Adrenal gland (tissue), 12 donors: ENCODE data around the gene AR. TPM values are rescaled to one million over a fixed set of nuclear protein-coding genes. Genes with fewer than 3 reads are reported as not detected.

Experiments
- DNase-seq, 7 donors: peaks; one replicate each; pipeline ENCODE4 v3.0.0-alpha.2; 2019 to 2020
- H3K27ac ChIP-seq, 5 donors: fragments of 200-600 bp; sonication (generic) in 4 of 5; 1 replicate in 3 of 5; 2 replicates in 2 of 5; pipeline versions ENCODE4 v1.5.1 to v1.8.0; 2016 to 2020; ENCODE audit warnings: mild to moderate bottlenecking in 1 of 5
- H3K27me3 ChIP-seq: fragments of 200-600 bp; 2 replicates; pipeline ENCODE4 v1.8.0; 2021
- H3K36me3 ChIP-seq, 2 donors: fragments of 200-600 bp; replicated peaks in 1 of 2; 1 replicate in 1 of 2; 2 replicates in 1 of 2; pipeline versions ENCODE4 v1.5.1 to v1.8.0; 2018 to 2022
- H3K4me1 ChIP-seq, 2 donors: fragments of 200-600 bp; replicated peaks in 1 of 2; 1 replicate in 1 of 2; 2 replicates in 1 of 2; pipeline versions ENCODE4 v1.5.1 to v1.8.0; 2018 to 2021
- H3K4me3 ChIP-seq, 4 donors: fragments of 200-600 bp; sonication (generic) in 3 of 4; one replicate each; pipeline ENCODE4 v1.5.1; 2016 to 2018
- H3K9me3 ChIP-seq, 3 donors: fragments of 200-600 bp; sonication (generic) in 1 of 3; replicated peaks in 1 of 3; 1 replicate in 2 of 3; 2 replicates in 1 of 3; pipeline versions ENCODE4 v1.5.1 to v1.8.0; 2016 to 2021
- POLR2A ChIP-seq, 2 donors: fragments of 450-650 bp; IDR thresholded peaks; one replicate each; pipeline ENCODE4 v1.6.1; 2017; ENCODE audit warnings: antibody characterized with exemption in 2 of 2, mild to moderate bottlenecking in 2 of 2, moderate library complexity in 1 of 2
- WGBS, 4 donors: extraction: QIAGEN DNeasy Blood & Tissue Kit in 2 of 4; methylation state at CpG; one replicate each; pipeline versions ENCODE4 v1.1.5 to v1.1.7; 2013 to 2017; 5-methylcytosine and 5-hydroxymethylcytosine counted together
- intact Hi-C, 2 donors: fragments of 100-400 bp; cut with DNase I; formaldehyde crosslinking; loops; one replicate each; pipeline versions ENCODE4 v1.14.1 to v1.15.0; 2022 to 2023
- polyA plus RNA-seq, 3 donors: library from polyadenylated mRNA; stranded (reverse); fragments of 200-250 nt in 2 of 3; fragments of 350-450 nt in 1 of 3; fragmentation: Illumina TruSeq in 1 of 3; extraction: RNeasy Lipid Tissue Mini Kit (QIAGEN cat#74804) in 1 of 3; gene quantifications; one replicate each; pipeline ENCODE4 v1.2.3, GENCODE V29; 2013 to 2014
- total RNA-seq, 9 donors: library from RNA; depleted of rRNA in 4 of 9; stranded (reverse); fragments of >200 nt in 4 of 9; fragments of 120-200 nt in 1 of 9; fragmentation: NEBNext Ultra II Directional in 1 of 9; extraction: Animal tissue kit (Norgen Biotek cat#: 25700) in 1 of 9; gene quantifications; one replicate each; pipeline versions ENCODE4 v1.1.0 to v1.2.4, GENCODE V29; 2013 to 2023
- TF ChIP-seq, protein P1 (sequence below), 6 experiments: fragments of 450-650 bp in 4 of 6; fragments of 200-600 bp in 2 of 6; sonication (generic) in 1 of 6; IDR thresholded peaks; 1 replicate in 5 of 6; 2 replicates in 1 of 6; pipeline versions ENCODE4 v1.5.1 to v1.8.0; 2016 to 2021; ENCODE audit warnings: antibody characterized with exemption in 6 of 6, mild to moderate bottlenecking in 2 of 6, moderate library complexity in 1 of 6
- donor health status: healthy with polysubstance abuse.
- donor health status: Bipolar disorder and iron deficiency.
- donor health status: DM: yes; HTN: yes; CAD: no.
- donor health status: DM: no; HTN: no; CAD: no.
- donor health status: DM: no; HTN: no; CAD: no.
- donor health status: DM: yes; HTN: yes; CAD: no.

Gene AR
- total and polyA plus RNA-seq, 12 donors, result 0.64 to 7.5 (median 2.9) TPM

DNA sequence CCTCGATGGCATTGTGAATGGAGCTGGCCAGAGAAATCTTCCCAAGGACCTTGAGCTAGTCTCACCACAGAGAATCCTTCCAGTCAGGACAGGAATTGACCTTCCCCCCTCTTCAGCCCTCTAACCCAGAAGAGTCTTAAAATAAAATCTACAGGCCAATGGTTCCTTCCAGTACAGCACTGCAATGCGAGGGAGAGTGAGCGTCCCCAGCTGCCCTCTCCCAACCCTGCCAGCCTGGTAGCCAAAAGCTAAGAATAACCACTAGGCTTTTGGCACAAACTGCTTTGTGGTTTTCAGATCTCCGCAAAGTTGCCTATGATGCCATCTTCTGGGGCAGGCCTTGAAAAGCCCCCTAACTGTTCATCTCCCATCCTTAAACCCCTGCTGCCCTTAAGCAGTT lies 175.1 kb downstream of the AR start:
- intact Hi-C loops, result no loop called here
- no peak overlapping the region for H3K27ac ChIP-seq
- TF ChIP-seq, protein P1, sequence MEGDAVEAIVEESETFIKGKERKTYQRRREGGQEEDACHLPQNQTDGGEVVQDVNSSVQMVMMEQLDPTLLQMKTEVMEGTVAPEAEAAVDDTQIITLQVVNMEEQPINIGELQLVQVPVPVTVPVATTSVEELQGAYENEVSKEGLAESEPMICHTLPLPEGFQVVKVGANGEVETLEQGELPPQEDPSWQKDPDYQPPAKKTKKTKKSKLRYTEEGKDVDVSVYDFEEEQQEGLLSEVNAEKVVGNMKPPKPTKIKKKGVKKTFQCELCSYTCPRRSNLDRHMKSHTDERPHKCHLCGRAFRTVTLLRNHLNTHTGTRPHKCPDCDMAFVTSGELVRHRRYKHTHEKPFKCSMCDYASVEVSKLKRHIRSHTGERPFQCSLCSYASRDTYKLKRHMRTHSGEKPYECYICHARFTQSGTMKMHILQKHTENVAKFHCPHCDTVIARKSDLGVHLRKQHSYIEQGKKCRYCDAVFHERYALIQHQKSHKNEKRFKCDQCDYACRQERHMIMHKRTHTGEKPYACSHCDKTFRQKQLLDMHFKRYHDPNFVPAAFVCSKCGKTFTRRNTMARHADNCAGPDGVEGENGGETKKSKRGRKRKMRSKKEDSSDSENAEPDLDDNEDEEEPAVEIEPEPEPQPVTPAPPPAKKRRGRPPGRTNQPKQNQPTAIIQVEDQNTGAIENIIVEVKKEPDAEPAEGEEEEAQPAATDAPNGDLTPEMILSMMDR (IDR thresholded peaks at IDR 0.05), result no peak
- TF ChIP-seq POLR2A (IDR thresholded peaks at IDR 0.05), result no peak

DNA sequence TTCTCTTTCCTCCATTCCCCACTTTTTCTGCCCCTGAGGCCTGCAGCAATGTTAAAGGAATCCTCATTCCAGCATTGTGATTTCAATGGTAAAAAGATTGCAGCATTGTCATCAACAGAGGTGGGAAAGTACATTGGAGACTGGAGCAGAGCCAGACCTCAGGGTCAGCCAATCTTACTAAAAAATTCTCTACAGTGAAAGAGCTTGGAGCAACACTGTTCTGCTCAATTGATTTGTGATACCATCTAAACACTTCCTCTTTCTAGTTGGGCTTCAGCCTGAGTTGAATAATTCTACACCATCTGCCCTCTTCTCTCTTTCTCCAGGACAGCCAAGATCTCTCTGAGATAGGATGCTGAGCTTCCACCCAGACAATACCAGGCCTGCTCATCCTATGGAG lies 176.5 kb downstream of the AR start:
- Histone ChIP-seq H3K4me1 (no peaks in the 10 kb centered on the region), H3K36me3 (no peaks in the 10 kb centered on the region), H3K9me3 (no peaks in the 10 kb centered on the region), H3K4me3 (no peak overlapping the region), H3K27ac (no peak overlapping the region), H3K27me3 (peaks cover 12% of the 10 kb centered on the region)
- intact Hi-C loops, result no loop called here
- TF ChIP-seq, protein P1 (IDR thresholded peaks at IDR 0.05), result no peak
- TF ChIP-seq POLR2A (IDR thresholded peaks at IDR 0.05), result no peak
- peak in 1 of 7 donors; percentile 9 for DNase-seq

More for the DNA sequence above, 175.1 kb downstream of the AR start:
- WGBS, 4 donors, result 60 to 84% (median 73%) methylated on average over 1 to 4 of the region's 4 CpGs
- H3K4me1 ChIP-seq, result no peaks in the 10 kb centered on the region
- no peaks in the 10 kb centered on the region for H3K9me3 ChIP-seq
- H3K4me3 ChIP-seq, result no peak overlapping the region
- no peak for DNase-seq
- H3K36me3 ChIP-seq, result no peaks in the 10 kb centered on the region
- peaks cover 12% of the 10 kb centered on the region for H3K27me3 ChIP-seq

DNA sequence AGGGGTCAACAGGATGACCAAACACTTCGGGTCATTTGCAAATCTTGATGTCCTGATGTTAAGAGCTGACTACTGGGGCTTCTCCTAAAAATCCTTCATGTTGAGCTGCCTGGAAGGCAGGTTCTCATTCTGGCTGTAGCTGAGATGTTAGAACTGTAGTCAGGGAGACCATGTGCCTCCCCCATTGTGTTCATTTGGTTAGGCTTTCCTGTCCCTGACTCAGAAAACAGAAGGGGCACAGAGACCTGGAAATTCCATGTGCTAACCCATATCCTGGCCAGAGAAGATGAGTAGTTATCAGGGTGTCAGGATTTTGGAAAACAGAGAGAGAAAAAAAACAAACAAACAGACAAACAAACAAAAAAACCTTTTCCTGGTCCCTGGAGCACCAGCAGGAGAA lies 177.5 kb downstream of the AR start:
- no peak for DNase-seq
- H3K36me3 ChIP-seq, result no peaks in the 10 kb centered on the region
- 39 to 74% (median 55%) methylated on average over 1 of the region's 1 CpG for WGBS, 4 donors
- intact Hi-C loops, result no loop called here
- H3K4me1 ChIP-seq, result no peaks in the 10 kb centered on the region
- no peak for TF ChIP-seq POLR2A (IDR thresholded peaks at IDR 0.05)
- TF ChIP-seq, protein P1 (IDR thresholded peaks at IDR 0.05), result no peak
- no peaks in the 10 kb centered on the region for H3K9me3 ChIP-seq
- no peak overlapping the region for H3K4me3 ChIP-seq
- peaks cover 12% of the 10 kb centered on the region for H3K27me3 ChIP-seq
- H3K27ac ChIP-seq, result no peak overlapping the region

DNA sequence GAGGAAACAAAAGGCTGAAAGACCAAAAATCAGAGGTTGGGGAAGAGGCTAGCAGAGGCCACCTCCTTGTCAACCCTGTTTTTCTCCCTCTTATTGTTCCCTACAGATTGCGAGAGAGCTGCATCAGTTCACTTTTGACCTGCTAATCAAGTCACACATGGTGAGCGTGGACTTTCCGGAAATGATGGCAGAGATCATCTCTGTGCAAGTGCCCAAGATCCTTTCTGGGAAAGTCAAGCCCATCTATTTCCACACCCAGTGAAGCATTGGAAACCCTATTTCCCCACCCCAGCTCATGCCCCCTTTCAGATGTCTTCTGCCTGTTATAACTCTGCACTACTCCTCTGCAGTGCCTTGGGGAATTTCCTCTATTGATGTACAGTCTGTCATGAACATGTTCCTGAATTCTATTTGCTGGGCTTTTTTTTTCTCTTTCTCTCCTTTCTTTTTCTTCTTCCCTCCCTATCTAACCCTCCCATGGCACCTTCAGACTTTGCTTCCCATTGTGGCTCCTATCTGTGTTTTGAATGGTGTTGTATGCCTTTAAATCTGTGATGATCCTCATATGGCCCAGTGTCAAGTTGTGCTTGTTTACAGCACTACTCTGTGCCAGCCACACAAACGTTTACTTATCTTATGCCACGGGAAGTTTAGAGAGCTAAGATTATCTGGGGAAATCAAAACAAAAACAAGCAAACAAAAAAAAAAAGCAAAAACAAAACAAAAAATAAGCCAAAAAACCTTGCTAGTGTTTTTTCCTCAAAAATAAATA lies 179.9 kb downstream of the AR start:
- Histone ChIP-seq H3K9me3 (no peaks in the 10 kb centered on the region), H3K27ac (no peak overlapping the region), H3K4me3 (no peak overlapping the region), H3K36me3 (no peaks in the 10 kb centered on the region), H3K4me1 (no peaks in the 10 kb centered on the region), H3K27me3 (peaks cover 12% of the 10 kb centered on the region)
- no peak for DNase-seq
- no peak for TF ChIP-seq POLR2A (IDR thresholded peaks at IDR 0.05)
- TF ChIP-seq, protein P1 (IDR thresholded peaks at IDR 0.05), result no peak
- WGBS, 4 donors, result 52 to 62% (median 58%) methylated on average over 5 of the region's 5 CpGs
- intact Hi-C loops, result no loop called here
